CD4-positive, alpha-beta T cell treated with Interleukin-1 beta for 1 hour (primary cell): ENCODE measurements around the gene SLC27A1.
A peak's percentile ranks its signal among the peaks of the same experiment; 100 is the strongest.
"Not testable (repeated sequence)": the region's sequence is repeated elsewhere in the genome, so short reads cannot be mapped to it uniquely, and the experiment has no call there.

Experiments used
- DNase-seq, 2 donors: peaks; one replicate each; pipeline ENCODE4 v3.0.0-alpha.2; 2020 to 2022

SLC27A1 gene

DNA sequence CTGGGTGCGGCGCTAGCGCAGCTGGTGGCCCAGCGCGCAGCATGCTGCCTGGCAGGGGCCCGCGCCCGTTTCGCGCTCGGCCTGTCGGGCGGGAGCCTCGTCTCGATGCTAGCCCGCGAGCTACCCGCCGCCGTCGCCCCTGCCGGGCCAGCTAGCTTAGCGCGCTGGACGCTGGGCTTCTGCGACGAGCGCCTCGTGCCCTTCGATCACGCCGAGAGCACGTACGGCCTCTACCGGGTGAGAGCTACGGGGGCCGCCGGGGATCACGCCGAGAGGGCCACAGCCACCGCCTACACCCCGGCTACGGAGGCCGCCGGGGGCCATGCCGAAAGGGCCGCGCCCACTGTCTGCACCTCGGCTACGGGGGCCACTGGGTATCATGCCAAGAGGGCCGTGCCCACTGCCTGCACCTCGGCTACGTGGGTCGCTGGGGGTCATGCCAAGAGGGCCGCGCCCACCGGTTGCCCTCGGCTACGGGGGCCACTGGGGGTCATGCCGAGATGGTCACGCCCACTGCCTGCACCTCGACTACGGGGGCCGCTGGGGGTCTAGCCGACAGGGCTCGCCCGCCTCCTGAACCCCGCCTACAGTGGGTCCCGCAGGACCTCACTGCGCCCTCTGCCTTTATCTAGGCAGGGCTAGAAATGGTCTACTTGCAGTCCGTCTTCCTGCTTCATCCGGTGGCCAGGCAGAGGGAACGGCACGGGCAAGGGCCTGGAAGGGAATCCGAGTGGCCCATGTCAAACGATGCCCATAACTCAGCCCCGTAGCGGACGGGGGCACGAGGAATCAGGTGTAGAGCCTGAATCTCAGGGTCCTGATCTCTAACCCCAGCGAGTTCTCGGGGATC is 41.6 kb downstream of the SLC27A1 start:
- DNase-seq = peak; percentile 89 to 92

DNA sequence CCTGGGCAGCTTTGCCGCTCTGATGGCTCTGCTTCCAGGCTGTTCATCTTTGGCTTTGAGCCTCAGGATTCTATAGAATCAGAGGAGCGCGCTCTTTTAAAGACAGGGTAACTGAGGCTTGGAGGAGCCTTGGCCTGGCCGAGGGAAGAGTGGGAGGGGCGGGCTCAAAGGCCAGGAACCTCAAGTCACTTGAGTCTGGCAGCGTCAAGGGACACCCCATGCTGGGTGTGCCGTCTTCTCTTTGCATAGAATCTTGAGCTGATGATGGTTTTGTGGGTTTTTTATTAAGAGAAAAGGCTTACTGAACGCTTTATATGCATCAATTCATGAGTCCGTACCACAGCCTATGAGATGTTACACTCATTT is 42.2 kb downstream of the SLC27A1 start:
- no peak for DNase-seq

DNA sequence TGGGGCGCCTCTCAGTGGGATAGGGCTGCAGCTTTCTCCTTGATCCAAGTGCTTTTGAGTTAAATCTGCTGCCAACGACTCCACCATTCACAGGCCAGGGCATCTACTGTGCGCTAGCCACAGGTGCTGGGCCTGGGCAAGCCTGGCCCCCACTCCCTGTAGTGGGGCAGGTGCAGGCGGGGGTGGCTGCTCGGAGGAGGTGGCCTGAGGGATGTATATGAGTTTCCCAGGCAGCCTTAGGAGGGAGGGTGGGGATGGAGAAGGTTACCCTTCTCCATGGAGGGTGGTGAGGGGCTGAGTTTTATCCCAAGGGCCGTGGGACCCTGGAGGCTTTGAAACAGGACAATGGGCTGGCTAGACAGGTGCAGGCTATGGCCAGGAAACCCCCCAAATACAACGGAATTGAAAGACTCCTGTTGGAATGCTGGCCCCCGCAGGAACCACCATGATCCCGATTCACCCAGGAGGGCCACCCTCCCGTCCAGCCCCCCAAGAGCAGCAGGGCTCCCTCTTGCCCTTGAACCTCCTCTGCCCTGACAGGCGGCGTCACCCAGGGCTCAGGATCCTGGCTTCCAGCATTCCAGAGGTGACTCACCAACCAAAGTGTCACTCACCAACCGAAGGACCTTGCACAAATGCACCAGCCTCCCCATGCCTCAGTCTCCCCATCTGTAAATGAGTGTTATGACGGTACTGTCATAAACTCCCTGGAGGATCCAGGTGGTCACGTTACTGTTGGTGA is 45.3 kb downstream of the SLC27A1 start:
- DNase-seq = no peak

DNA sequence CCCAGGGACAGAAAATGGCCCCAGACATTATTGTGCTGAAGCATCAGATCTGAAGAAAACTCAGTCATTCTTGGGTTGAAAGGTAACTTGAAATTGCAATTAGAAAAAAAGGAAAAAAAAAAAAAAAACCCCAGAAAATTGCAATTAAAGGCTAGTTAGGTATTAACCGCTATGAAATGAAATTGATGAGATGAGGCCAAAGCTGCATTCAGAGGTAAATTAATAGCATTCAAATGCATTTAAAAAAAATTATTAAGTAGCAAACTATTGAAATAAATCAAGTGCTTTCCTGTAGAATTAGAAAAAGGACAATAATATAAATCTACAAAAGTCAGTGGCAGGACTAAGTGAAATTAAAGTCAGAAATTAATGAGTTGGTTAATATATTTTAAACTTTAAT is 47.6 kb downstream of the SLC27A1 start:
- no peak for DNase-seq

DNA sequence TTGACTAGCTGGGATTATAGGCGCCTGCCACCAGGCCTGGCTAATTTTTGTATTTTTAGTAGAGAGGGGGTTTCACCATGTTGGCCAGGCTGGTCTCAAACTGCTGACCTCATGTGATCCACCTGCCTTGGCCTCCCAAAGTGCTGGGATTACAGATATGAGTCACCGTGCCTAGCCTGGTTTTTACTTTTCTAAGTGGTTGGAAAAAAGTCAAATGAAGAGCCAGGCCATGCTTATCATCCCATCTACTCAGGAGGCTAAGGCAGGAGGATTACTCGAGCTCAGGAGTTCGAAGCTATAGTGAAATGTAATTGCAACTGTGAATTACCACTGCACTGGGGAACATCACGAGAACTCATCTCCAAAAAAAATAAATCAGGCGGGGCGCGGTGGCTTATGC is 48.3 kb downstream of the SLC27A1 start:
- not testable (repeated sequence) for DNase-seq

DNA sequence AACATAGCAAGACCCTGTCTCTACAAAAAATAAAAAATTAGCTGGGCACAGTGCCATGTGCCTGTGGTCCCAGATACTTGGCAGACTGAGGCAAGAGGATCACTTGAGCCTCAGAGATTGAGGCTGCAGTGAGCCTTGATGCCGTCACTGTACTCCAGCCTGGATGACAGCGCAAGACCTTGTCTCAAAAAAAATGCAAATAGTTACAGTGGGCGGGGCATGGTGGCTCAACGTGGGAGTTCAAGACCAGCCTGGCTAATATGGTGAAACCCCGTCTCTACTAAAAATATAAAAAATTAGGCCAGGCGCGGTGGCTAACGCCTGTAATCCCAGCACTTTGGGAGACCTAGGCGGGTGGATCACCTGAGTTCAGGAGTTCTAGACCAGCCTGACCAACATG is 49.6 kb downstream of the SLC27A1 start:
- no peak for DNase-seq

DNA sequence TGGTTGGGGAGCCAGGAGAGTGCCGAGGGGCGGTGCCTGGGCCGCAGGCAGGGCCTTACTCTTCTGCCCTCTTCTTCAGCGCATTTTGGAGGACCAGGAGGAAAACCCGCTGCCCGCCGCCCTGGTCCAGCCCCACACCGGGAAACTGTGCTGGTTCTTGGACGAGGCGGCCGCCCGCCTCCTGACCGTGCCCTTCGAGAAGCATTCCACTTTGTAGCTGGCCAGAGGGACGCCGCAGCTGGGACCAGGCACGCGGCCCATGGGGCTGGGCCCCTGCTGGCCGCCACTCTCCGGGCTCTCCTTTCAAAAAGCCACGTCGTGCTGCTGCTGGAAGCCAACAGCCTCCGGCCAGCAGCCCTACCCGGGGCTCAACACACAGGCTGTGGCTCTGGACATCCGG is 50.5 kb downstream of the SLC27A1 start:
- DNase-seq = no peak

DNA sequence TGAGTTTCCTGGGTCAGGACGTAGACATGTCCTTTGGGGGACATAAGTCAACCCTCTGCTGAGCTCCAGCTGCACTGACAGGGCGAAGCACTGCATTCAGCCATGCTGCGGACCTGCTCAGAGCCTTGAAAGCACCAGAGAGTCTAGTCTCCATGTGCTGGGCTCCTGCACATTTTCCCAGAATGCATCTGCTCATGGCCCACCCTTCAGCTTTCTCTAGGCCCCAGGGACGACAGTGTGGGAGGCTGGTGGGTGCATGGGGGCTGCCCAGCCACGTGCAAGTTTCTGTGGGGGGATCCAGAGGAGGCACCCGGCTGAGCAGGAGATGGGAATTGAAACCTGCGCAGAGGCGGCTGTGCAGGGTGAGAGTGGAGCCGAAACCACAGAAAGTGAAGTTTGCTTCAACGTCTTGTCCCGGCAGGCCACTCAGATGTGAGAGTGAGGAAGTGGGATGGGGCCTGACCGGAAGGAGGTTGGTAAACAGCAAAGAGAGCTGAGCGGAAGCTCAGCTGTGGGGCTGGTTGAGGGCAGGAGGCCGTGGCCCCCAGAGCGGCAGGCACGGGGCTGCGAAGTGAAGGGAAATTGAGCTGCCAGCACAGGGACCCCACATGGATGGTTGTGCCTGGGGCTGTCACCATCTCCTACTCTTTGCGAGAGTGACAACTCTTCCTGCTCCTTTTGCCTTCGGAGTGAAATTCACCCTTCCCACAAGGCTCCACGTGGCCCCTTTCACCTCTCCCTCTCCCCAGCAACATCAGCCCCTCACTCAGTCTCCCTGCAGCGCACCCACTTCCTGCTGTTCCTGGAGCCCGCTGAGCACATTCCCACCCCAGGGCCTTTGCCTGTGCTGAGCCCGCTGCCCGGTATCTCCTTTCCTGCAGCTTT is 52.9 kb downstream of the SLC27A1 start:
- DNase-seq = peak; percentile 49 to 73

DNA sequence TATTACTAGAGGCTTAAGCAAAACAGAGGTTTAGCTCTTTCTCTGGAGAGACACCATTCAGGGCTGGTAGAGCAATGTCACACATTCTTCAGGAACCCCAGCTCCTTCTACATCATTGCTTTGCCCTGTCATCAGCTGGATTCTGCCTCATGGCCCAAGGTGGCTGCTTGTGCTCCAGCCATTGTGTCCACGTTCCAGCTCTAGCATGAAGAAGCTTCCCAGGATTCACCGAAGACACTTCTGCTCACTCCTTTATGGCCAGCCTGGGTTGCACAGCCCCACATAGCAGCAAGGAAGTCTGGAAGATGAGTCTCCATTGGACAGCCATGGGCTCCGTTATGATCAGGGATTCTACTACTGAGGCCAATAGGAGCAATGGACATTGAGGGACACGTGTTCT is 54.3 kb downstream of the SLC27A1 start:
- no peak for DNase-seq

DNA sequence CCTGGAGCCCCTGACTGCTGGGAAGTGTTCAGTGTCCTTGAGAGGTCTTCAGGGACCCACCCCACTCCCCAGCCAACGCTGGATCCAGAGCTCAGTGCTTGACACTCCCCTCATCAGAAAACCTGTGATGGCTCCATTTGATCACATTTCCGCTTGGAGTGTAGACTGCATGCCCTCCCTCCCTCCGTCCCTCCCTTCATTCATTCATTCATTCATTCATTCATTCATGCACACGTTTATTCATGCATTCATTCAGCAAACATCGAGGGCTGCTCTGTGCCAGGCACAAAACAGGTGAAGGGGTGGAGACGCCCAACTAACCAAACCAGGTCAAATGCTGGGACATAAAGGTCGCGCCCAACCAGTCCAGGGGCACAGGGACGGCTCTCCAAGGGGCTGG is 54.8 kb downstream of the SLC27A1 start:
- DNase-seq = no peak

DNA sequence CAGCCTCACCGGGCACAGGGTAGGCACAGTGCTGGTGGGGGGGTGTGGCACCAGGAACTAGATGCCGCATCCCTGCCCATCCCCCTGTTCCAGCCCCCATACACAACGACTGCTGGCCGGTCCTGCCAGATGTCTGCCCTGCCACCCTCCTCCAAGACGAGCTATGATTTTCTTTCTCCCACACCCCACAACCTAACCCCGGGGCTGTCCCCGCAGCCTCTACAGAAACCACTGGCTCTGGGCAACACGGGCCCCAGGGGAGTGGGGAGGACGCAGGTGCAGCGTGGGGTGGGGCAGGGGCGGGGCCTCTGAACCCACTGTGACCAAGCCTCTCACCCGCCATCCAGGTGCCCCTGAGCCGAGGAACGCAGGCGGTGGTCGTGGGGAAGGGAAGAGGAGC is 56.6 kb downstream of the SLC27A1 start:
- DNase-seq = peak in 1 of 2 donors; percentile 76

DNA sequence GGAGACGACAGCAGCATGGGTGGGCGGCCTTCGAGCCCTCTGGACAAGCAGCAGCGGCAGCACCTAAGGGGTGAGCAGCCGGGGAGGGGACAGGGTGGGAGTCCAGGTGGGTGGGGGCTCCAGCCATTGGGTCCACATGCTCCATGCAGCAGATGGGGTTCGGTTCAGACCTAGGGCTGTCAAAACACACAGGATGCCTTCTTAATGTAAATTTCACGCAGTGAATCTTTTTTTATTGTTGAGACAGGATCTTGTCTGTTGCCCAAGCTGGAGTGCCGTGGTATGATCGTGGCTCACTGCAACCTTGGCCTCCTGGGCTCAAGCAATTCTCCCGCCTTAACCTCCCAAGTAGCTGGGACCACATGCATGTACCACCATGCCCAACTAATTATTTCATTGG is 57.0 kb downstream of the SLC27A1 start:
- DNase-seq = no peak

DNA sequence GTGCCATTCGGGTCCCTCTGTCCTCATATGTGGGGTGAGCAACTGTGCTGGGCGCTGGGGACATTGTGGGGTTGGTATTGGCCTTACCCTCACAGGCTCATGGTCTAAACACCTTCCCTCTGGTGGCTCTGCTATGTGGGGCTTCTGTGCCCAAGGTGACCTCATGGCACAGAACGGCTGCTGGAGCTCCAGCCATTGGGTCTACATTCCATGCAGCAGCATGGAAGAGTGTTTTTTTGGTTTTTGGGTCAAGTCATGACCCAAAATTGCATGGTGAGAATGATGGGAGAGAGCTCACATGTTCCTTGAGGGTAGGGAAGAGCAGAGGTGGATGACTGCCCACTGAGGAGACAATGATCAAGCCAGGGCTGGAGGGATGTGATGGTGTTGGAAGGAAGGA is 58.3 kb downstream of the SLC27A1 start:
- DNase-seq = no peak

DNA sequence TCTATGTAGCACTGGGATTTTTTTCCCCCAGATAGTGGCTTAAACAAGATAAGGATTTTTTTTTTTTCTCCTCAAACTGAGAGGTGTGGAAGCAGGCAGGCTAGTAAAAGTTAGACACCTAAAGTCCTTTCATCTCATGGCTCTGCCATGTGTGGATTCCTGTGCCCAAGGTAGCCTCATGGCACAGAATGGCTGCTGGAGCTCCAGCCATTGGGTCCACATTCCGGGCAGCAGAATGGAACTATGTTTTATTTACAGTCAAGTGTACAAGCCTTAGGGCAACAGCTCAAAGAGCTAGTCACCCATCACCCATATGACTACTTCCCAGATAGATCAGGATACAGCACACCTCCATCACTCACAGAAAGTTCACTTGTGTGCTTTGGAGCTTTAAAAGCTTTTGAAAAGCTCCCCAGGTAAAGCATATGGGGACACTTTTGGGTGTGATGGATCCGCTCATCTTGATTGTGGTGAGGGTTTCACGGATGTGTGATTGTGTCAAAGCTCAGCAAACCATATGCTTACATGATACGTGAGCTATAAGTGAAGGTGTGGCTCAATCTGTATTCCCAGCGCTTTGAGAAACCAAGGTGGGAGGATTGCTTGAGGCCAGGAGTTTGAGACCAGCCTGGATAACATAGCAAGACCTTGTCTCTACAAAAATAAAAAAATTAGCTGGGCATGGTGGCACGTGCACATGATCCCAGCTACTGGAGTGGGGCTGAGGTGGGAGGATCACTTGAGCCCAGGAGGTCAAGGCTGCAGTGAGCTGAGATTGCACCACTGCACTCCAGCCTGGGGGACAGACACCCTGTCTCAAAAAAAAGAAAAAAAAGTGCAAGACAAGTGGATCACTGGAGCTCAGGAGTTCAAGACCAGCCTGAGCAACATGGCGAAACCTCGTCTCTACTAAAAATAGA is 59.2 kb downstream of the SLC27A1 start:
- no peak for DNase-seq

DNA sequence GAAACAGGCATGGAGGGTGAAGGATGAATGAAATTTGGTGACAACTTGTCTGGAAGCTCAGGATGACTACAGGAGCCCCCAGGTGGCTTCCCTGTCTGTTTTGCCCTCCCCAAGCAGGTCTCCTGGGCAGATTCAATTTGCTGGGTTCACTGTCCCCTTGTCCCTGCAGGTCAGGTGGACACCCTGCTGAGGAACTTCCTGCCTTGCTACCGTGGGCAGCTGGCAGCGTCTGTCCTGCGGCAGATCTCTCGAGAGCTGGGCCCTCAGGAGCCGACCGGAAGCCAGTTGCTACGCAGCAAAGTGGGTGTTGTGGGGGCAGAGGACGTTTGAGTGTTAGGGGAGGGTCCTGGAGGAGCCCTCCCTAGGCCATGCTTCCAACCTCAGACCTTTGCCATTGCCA is 60.3 kb downstream of the SLC27A1 start:
- DNase-seq = no peak

DNA sequence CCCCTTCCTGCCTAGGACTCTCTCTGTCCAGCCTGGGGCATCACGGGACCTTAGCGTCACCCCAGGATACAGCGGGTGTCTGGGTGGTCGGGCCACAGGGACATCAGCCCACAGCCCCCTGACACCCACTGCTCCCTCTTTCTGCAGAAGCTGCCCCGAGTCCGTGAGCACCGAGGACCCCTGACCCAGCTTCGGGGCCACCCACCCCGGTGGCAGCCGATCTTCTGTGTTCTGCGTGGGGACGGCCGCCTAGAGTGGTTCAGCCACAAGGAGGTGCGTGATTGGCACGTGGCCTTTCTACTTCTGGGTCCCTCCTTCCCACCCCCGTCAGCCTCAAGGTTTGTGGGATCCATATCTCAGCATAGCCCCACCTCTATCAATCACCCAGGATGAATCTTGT is 61.8 kb downstream of the SLC27A1 start:
- no peak for DNase-seq

DNA sequence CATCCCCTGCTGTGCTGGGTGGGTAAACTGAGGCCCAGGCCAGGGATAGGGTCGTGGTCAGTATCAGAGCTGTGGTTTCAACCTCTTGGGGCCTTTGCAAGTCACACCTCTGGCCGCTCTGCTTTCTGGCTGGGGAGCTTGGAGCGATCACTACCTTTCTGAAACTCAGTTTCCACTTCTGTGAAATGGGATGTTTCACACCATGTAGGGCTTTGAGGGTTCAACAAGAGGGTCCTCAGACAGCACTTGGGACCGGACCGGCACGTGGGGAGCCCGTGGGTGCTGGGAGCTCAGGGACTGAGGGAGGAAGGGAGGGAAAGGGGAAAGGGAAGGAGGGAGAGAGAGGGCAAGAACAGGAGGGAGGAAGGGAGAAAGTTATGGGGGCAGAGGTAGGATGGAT is 62.2 kb downstream of the SLC27A1 start:
- DNase-seq = no peak

DNA sequence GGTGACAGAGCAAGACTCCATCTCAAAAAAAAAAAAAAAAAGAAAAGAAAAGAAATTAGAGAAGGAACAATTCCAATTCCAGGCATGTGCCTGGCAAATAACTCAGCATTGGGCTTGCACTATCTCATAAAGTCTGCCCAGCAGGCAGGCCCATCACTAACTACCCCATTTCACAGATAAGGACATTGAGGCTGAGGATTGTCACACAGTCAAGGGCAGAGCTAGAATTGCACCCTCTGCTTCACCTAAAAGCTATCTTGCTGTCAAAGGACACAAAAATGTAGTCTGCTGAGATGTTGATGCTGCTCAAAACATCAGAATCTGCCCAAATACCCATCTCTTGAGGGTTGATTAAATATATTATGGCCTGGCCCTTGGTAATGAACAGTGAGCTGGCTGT is 64.4 kb downstream of the SLC27A1 start:
- no peak for DNase-seq

DNA sequence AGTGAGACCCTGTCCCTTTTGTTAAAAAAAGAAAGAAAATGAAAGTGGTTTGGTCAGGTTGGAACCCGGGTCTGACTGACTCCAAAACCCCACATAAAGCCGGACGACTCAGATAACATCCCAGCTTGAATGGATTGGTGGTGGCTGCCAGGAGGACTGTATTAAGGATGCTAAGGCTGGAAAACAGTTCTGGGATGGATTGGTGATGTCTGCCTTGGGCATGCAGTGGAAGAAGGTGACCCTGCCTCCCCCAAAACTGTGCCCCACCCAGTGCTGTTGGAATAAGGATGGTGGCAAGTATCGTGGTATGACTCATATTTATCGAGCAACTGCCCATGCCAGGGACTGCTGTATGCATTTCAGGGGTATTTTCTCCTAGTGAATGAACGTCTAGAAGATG is 66.6 kb downstream of the SLC27A1 start:
- no peak for DNase-seq

DNA sequence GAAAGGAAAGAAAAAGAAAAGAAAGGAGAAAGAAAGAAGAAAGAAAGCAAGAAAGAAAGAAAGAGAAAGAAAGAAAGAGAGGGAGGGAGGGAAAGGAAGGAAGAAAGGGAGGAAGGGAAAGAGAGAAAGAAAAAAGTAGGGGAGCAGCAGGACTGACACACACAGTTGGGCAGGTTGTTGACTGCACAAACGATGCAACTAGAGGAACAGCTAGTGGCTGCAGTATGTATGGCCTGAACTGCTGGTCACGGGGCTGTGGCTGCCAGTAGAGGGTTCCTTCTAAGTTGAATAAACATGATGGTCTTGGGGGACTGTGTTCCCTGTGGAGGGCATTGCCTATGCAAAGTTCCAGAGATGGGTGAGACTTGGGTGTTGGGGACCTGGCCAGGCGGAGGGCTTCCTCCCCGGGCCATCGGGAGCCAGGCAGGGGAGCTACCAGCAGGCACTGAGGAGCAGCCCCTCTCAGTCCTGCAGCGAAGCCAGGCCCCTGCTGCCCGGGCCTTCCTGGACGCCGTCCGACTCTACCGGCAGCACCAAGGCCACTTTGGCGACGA is 68.4 kb downstream of the SLC27A1 start:
- DNase-seq = peak in 1 of 2 donors; percentile 6

DNA sequence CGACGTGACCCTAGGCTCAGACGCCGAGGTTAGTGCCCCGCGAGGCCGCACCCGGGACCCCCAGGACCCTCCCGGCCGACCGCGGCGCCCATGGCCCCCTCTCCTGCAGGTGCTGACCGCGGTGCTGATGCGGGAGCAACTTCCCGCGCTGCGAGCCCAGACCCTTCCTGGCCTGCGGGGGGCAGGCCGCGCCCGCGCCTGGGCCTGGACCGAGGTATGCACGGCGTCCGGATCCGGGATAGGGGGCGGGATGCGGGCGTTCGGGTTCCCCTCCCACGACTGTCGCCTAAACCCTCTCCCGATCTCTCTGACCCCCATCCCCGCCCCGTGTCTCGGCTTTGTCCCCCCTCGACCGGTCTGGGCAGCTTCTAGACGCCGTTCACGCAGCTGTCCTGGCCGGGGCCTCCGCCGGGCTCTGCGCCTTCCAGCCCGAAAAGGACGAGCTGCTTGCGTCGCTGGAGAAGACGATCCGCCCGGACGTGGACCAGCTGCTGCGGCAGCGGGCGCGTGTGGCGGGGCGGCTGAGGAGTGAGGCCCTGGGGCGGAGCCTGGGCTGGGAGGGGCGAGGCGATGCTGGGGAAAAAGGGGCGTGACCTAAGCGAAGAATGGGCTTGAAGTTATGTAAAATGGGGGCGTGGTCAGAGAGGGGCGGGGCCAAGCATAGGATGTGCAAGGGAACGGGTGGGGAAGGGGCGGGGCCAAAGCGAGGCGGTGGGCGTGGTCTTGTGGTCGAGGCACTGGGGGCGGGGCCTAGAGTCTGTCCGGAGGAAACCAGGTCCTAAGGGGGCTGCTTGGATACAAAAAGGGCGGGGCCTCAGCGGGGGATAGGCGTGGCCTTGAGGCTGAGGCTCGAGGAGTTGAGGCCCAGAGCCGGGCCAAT is 69.2 kb downstream of the SLC27A1 start:
- peak; percentile 97 to 98 for DNase-seq
